HFF-Myc (cell line): ENCODE measurements around the gene SMPD3.

ENCODE experiments used
- DNase-seq: peaks from one replicate; pipeline ENCODE4 v3.0.0-alpha.2; 2011; ENCODE audit warnings: low read depth; ENCODE audit errors: extremely low read depth
- H3K4me3 ChIP-seq: replicated peaks from 2 replicates; pipeline ENCODE4 v1.5.1; 2011; ENCODE audit warnings: low read depth, mild to moderate bottlenecking, control low read depth, low read length
- TF ChIP-seq, protein P1 (sequence below): IDR thresholded peaks from 2 replicates; pipeline ENCODE4 v1.5.1; 2012; ENCODE audit warnings: mild to moderate bottlenecking, low read depth, low read length, control low read depth; ENCODE audit errors: missing control alignments

SMPD3 gene

GRCh38 chr16:68369168-68369567 lies 79.1 kb downstream of the SMPD3 start:
- TF ChIP-seq, protein P1, sequence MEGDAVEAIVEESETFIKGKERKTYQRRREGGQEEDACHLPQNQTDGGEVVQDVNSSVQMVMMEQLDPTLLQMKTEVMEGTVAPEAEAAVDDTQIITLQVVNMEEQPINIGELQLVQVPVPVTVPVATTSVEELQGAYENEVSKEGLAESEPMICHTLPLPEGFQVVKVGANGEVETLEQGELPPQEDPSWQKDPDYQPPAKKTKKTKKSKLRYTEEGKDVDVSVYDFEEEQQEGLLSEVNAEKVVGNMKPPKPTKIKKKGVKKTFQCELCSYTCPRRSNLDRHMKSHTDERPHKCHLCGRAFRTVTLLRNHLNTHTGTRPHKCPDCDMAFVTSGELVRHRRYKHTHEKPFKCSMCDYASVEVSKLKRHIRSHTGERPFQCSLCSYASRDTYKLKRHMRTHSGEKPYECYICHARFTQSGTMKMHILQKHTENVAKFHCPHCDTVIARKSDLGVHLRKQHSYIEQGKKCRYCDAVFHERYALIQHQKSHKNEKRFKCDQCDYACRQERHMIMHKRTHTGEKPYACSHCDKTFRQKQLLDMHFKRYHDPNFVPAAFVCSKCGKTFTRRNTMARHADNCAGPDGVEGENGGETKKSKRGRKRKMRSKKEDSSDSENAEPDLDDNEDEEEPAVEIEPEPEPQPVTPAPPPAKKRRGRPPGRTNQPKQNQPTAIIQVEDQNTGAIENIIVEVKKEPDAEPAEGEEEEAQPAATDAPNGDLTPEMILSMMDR = no peak
- H3K4me3 ChIP-seq = no peak overlapping the region
- no peak for DNase-seq

GRCh38 chr16:68368301-68368888 lies 79.9 kb downstream of the SMPD3 start:
- no peak for DNase-seq
- no peak overlapping the region for H3K4me3 ChIP-seq
- TF ChIP-seq, protein P1 = no peak

GRCh38 chr16:68367891-68368290 lies 80.4 kb downstream of the SMPD3 start:
- DNase-seq = no peak
- H3K4me3 ChIP-seq = no peak overlapping the region
- TF ChIP-seq, protein P1 = no peak

DNA sequence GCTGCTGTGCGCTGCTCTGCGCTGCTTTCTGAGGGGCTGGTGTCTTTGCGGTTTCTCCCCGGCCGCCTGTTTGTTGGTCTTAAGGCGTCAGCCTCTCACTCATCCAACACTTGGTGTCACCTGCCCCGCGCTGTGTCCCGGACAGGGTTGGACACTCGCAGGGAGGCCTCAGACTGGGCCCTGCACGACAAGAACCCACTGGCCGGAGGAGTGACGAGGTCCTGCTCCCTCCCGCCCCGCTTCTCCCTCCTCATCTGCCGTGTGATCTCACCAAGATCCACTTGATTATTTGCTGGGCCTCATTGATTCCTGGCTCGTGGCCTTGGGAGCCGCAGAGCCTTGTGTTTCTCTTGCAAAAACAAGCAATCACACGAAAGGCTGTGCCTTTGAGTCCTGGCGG lies 80.9 kb downstream of the SMPD3 start:
- no peak for DNase-seq
- TF ChIP-seq, protein P1 = no peak
- no peak overlapping the region for H3K4me3 ChIP-seq

DNA sequence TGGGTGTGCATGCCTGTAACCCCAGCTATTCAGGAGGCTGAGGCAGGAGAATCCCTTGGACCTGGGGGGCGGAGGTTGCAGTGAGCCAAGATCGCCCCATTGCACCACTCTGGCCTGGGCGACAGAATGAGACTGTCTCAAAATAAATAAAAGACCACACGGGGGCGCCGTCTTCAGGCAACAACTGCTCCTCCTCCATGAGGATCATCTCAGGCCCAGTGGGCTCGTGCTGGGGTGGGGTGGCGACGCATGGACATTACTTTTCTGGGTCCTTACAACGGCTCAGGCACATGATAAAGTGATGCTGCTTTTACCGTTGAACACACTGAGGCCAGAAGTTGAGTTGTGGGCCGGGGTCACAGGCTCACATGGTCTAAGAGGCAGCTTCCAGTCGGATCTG lies 81.3 kb downstream of the SMPD3 start:
- no peak overlapping the region for H3K4me3 ChIP-seq
- DNase-seq = no peak
- TF ChIP-seq, protein P1 = no peak

DNA sequence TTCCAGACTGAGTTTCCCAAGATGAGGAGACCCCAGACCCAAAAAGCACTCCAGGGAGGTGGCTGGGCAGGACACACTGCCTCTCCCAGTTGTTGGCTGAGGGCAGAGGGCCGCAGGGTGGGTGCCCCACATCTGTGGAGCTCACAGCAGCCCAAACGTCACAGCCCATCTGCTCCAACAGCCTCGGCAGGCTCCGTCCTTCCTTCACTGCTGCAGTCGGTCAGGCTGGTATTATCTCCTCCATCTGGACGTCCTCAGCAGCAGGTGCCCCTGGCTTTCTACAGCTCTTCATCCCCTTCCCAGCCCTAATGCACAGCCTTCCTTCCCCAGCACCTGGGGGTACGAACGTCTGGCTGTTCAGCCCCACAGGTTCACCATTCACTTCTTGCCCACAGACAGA lies 82.2 kb downstream of the SMPD3 start:
- TF ChIP-seq, protein P1 = no peak
- H3K4me3 ChIP-seq = no peak overlapping the region
- no peak for DNase-seq

- H3K4me3 ChIP-seq = no peak overlapping the region
- TF ChIP-seq, protein P1 = no peak
- no peak for DNase-seq
Measured at GRCh38 chr16:68365167-68365817, 83.0 kb downstream of the SMPD3 start.
